HUES6 (cell line): Measurements from ENCODE around the gene KLHDC8A.
"Not testable (repeated sequence)": the region's sequence is repeated elsewhere in the genome, so short reads cannot be mapped to it uniquely, and the experiment has no call there.

Experiments
- H3K27ac ChIP-seq: 2 replicates; pipeline ENCODE4 v1.7.0; 2013; ENCODE audit warnings: low read depth, mild to moderate bottlenecking, low read length, inconsistent platforms
- H3K27me3 ChIP-seq: 2 replicates; pipeline ENCODE4 v1.6.1; 2013; ENCODE audit warnings: low read length; ENCODE audit not compliant: control insufficient read depth, insufficient read depth
- H3K36me3 ChIP-seq: 2 replicates; pipeline ENCODE4 v1.6.1; 2013; ENCODE audit warnings: low read length; ENCODE audit not compliant: control insufficient read depth, insufficient read depth
- H3K4me1 ChIP-seq: 2 replicates; pipeline ENCODE4 v1.6.1; 2013; ENCODE audit warnings: low read length; ENCODE audit not compliant: control insufficient read depth, insufficient read depth
- H3K4me3 ChIP-seq: 2 replicates; pipeline ENCODE4 v1.5.1; 2013; ENCODE audit warnings: low read depth, low read length
- H3K9ac ChIP-seq: one replicate; pipeline ENCODE4 v1.6.1; 2013; ENCODE audit warnings: mild to moderate bottlenecking, low read length
- H3K9me3 ChIP-seq: 2 replicates; pipeline ENCODE4 v1.6.1; 2013; ENCODE audit warnings: low read depth, low read length; ENCODE audit not compliant: control insufficient read depth, insufficient read depth

The KLHDC8A gene, protein sequence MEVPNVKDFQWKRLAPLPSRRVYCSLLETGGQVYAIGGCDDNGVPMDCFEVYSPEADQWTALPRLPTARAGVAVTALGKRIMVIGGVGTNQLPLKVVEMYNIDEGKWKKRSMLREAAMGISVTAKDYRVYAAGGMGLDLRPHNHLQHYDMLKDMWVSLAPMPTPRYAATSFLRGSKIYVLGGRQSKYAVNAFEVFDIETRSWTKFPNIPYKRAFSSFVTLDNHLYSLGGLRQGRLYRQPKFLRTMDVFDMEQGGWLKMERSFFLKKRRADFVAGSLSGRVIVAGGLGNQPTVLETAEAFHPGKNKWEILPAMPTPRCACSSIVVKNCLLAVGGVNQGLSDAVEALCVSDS

DNA sequence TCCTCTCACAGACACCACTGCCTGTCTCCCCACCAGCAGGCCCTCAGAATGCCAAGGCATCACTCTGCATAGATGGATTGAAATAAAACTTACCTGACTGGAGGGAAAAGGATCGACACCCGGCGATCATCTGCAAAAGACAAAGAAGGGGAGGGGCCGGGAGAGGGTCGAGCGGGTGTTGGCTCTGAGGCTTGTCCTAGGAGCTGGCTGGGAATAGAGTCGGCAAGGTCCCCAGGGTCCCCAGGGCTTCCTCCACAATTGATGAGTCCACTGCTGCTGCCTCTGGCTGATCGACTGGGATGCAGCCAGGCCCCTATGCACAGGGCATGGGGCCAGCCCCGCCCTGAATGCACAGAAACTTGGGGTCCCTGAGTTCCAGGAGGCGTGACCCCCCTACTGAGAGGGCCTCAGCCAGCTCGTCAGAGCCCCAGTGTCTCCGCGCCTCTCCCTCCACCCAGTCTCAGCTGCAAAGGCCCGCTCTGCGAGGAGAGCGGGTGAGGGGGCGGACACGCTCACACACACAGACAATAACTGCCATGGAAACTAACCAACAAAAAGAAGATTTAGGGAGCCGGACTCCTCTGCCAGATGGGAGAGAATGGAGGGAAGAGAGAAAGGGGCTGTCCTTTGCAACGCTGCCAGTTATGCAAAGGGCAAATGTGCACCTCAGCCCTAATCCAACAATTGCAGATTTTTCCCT lies at the start of gene KLHDC8A:
TSS of gene KLHDC8A (minus strand) at position 483 of the 700 bp plus-strand sequence. CDS start 13,318 bp downstream, outside the sequence.
- Histone ChIP-seq H3K9ac (no peak within 1 kb of the TSS), H3K27me3 (no peaks in the 10 kb centered on the region), H3K4me3 (no peak within 1 kb of the TSS), H3K4me1 (peaks cover 53% of the 10 kb centered on the region), H3K36me3 (no peaks in the 10 kb centered on the region), H3K27ac (no peak within 1 kb of the TSS), H3K9me3 (no peaks in the 10 kb centered on the region)

DNA sequence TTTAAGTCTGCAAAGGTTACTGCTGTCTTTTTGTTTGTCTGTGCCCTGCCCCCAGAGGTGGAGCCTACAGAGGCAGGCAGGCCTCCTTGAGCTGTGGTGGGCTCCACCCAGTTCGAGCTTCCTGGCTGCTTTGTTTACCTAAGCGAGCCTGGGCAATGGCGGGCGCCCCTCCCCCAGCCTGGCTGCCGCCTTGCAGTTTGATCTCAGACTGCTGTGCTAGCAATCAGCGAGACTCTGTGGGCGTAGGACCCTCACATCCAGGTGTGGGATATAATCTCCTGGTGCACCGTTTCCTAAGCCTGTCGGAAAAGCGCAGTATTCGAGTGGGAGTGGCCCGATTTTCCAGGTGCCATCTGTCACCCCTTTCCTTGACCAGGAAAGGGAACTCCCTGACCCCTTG lies 49.5 kb upstream of the KLHDC8A start:
- H3K9me3 ChIP-seq, result peaks cover 17% of the 10 kb centered on the region
- H3K36me3 ChIP-seq, H3K4me1 ChIP-seq, H3K27ac ChIP-seq, H3K27me3 ChIP-seq, H3K9ac ChIP-seq: not testable (repeated sequence)
- H3K4me3 ChIP-seq, result peak overlapping the region; percentile 11; the same call in 1 of the 2 replicates

DNA sequence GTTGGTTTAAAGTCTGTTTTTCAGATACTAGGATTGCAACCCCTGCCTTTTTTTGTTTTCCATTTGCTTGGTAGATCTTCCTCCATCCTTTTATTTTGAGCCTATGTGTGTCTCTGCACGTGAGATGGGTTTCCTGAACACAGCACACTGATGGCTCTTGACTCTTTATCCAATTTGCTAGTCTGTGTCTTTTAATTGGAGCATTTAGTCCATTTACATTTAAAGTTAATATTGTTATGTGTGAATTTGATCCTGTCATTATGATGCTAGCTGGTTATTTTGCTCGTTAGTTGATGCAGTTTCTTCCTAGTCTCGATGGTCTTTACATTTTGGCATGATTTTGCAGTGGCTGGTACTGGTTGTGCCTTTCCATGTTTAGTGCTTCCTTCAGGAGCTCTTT lies 47.8 kb upstream of the KLHDC8A start:
- not testable (repeated sequence) for H3K4me1 ChIP-seq, H3K27ac ChIP-seq, H3K36me3 ChIP-seq, H3K27me3 ChIP-seq, H3K9ac ChIP-seq, H3K4me3 ChIP-seq
- H3K9me3 ChIP-seq, result peaks cover 17% of the 10 kb centered on the region

DNA sequence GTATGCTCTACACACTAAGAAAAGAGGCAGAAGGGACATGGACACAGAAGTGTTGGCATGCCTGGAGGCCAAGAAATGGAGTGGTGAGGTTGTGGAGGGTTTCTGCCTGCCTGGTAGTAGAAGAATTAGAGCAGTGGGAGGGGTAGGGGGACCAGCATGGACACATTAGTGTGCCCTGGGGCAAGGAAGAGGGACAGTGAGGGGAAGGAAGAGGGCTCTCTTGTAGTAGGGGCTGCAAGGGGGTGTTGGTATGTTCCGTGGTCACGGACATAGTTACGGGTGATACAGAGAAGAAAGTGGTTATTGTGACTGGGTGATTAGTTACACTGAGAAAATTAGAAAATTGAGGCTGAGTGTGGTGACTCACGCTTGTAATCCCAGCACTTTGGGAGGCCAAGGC lies 41.9 kb upstream of the KLHDC8A start:
- no peaks in the 10 kb centered on the region for H3K4me1 ChIP-seq
- H3K36me3 ChIP-seq, result no peaks in the 10 kb centered on the region

DNA sequence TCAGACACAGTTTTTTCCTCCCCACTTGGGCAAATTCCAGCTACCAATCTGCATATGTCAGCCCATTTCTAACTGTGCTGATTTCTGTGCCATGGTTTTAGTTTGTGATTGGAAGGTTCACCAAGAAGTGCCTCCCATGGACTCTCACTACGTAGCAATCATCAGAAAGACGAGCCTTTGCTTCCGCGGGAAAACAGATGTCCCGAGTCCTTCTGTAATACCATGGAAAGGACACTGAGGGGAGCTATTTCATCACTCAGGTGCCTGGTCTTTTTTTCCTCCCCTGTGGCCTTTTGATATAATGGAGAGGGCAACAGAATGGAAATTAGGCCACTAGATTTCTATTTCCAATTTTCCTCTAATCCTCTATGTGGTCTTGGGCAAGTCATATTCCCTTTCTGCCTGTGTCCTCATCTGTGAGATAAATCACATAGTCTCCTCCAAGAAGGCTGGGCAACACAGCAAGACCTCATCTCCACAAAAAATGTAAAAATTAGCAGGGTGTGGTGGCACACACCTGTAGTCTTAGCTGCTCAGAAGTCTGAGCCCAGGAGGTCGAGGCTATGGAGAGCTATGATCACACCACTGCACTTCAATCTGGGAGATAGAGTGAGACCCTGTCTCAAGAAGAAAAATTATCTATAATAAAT lies 40.4 kb upstream of the KLHDC8A start:
- no peaks in the 10 kb centered on the region for H3K27me3 ChIP-seq
- no peaks in the 10 kb centered on the region for H3K9me3 ChIP-seq
- H3K4me3 ChIP-seq, result no peak overlapping the region
- no peaks in the 10 kb centered on the region for H3K4me1 ChIP-seq
- H3K27ac ChIP-seq, result no peak overlapping the region
- no peak overlapping the region for H3K9ac ChIP-seq
- H3K36me3 ChIP-seq, result no peaks in the 10 kb centered on the region

More for the DNA sequence above, 41.9 kb upstream of the KLHDC8A start:
- H3K9me3 ChIP-seq, result no peaks in the 10 kb centered on the region
- no peaks in the 10 kb centered on the region for H3K27me3 ChIP-seq
- H3K4me3 ChIP-seq, result no peak overlapping the region
- H3K9ac ChIP-seq, result no peak overlapping the region
- no peak overlapping the region for H3K27ac ChIP-seq

DNA sequence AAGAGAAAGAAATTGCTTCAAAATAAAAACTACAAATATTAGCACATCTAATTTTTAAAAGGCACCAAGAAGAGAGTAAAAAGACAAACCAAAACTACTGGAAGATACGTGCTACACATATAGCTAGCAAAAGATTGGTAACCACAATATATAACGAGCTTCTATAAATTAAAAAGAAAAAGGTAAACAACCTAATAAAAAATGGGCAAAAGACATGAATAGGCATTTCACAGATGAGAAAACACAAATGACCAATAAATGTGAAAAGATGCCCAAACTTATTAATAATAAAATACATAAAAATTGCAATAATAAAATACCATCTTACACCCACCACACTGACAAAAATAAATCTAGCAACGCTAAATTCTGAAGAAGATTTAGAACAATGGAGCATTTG lies 38.9 kb upstream of the KLHDC8A start:
- Histone ChIP-seq H3K4me1 (no peaks in the 10 kb centered on the region), H3K4me3 (no peak overlapping the region), H3K36me3 (no peaks in the 10 kb centered on the region), H3K9ac (no peak overlapping the region), H3K27me3 (no peaks in the 10 kb centered on the region), H3K27ac (no peak overlapping the region), H3K9me3 (no peaks in the 10 kb centered on the region)

DNA sequence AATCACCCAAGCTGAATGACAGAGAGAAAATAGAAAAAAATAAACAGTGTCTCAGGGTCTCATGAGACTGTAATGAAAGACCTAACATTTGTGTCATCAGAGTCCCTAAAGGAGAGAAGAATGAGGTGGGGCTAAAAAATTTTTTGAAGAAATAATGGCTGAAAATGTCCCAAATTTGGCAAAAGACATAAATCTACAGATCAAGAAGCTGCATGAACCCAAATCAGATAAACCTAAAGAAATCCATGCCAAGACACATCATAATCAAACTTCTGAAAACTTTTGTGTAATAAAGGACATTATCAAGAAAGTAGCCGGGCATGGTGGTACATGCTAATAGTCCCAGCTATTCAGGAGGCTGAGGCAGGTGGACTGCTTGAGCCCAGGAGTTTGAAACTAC lies 35.9 kb upstream of the KLHDC8A start:
- Histone ChIP-seq H3K4me3 (no peak overlapping the region), H3K9me3 (no peaks in the 10 kb centered on the region), H3K27ac (no peak overlapping the region), H3K4me1 (no peaks in the 10 kb centered on the region), H3K36me3 (no peaks in the 10 kb centered on the region), H3K27me3 (no peaks in the 10 kb centered on the region), H3K9ac (no peak overlapping the region)

DNA sequence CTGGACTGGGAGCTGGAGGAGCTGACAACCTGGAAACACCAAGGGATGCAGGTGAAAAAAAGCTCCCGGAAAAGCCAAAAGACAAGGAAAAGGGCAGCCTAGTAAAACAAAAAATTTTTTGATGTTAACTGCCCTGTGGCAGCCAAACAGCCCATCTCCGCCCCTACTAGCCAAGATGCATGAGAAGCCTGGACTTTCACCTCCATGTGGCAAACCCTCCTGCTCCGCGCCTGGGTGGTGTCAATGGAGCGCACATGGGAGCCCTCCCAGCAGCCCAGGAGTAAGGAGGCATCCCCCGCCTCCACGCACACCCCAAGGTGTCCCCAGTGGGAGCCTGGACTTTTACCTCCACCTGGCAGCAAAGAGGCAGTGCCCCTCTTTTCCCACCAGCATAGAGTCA lies 34.7 kb upstream of the KLHDC8A start:
- no peak overlapping the region for H3K4me3 ChIP-seq
- H3K27ac ChIP-seq, result no peak overlapping the region
- H3K9me3 ChIP-seq, result no peaks in the 10 kb centered on the region
- H3K4me1 ChIP-seq, result no peaks in the 10 kb centered on the region
- H3K9ac ChIP-seq, result no peak overlapping the region
- H3K27me3 ChIP-seq, result no peaks in the 10 kb centered on the region
- no peaks in the 10 kb centered on the region for H3K36me3 ChIP-seq

DNA sequence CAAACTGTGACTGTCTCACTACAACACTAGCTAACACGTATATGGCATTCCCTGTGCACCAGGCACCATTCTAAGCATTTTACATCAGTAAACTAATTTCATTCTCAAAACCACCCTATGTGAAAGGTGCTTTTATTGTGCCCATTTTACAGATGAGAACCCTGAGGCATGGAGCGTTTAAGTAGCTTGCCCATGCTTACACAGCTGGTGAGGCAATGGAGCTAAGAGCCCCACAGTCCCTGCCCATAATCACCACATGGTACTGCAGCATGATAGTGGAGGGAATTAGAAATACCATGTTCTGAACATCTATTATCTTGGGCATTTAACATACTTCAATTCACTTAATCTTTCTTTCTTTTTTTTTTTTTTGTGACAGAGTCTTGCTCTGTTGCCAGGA lies 31.1 kb upstream of the KLHDC8A start:
- Histone ChIP-seq H3K9me3 (no peaks in the 10 kb centered on the region), H3K27me3 (no peaks in the 10 kb centered on the region), H3K9ac (no peak overlapping the region), H3K4me1 (peaks cover 7% of the 10 kb centered on the region), H3K27ac (no peak overlapping the region), H3K4me3 (no peak overlapping the region), H3K36me3 (no peaks in the 10 kb centered on the region)

DNA sequence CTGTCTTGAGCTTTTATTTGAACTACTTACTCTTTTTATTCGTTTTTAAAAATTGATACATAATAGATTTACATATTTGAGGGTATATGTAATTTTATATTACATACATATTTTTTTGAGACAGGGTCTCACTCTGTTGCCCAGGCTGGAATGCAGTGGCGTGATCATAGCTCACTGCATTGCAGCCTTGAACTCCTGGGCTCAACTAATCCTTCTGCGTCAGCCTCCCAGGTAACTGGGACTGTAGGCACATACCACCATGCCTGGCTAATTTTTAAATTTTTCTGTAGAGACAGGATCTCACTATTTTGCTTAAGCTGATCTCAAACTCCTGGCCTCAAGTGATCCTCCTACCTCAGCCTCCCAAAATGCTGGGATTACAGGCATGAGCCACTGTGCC lies 26.3 kb upstream of the KLHDC8A start:
- H3K4me1 ChIP-seq, H3K9me3 ChIP-seq, H3K9ac ChIP-seq, H3K4me3 ChIP-seq, H3K27me3 ChIP-seq, H3K27ac ChIP-seq, H3K36me3 ChIP-seq: not testable (repeated sequence)

DNA sequence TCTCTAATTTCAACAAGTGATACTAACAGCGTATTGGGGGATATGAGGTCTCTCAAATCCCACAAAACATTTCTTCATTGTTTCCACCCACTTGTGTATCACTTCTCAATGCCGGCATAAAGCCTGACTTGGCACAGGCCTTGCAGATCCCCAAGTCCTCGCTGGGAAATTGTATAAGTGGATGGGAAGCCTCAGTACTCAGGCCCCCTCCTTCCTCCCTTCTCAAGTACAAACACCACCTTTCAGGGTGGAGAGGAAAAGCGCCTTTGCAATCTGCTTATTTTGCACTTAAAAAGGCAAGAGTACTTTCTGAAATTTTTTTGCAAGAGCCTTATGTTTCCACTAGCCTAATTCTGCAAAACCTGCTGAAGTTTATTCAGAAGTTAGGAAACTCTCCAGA lies 25.8 kb upstream of the KLHDC8A start:
- Histone ChIP-seq H3K9ac (no peak overlapping the region), H3K4me1 (peaks cover 9% of the 10 kb centered on the region)

More for the DNA sequence above, 25.8 kb upstream of the KLHDC8A start:
- Histone ChIP-seq H3K27me3 (no peaks in the 10 kb centered on the region), H3K36me3 (no peaks in the 10 kb centered on the region), H3K27ac (no peak overlapping the region), H3K4me3 (no peak overlapping the region), H3K9me3 (no peaks in the 10 kb centered on the region)
